Stromal cell of bone marrow (primary cell): ENCODE results near the gene ROCK2.

Experiments
- DNase-seq: peaks from one replicate; pipeline ENCODE4 v3.0.0-alpha.2; 2012; ENCODE audit warnings: low read depth

ROCK2 gene

GRCh38 chr2:11367170-11367730 is 22.8 kb upstream of the ROCK2 start:
- no peak for DNase-seq

- DNase-seq: no peak
These were observed 21.9 kb upstream of the ROCK2 start for GRCh38 chr2:11366326-11366741.

- DNase-seq: no peak
These were observed 20.9 kb upstream of the ROCK2 start for GRCh38 chr2:11365096-11365879.

GRCh38 chr2:11364565-11364887 is 20.1 kb upstream of the ROCK2 start:
- DNase-seq: no peak

GRCh38 chr2:11363868-11364564 is 19.6 kb upstream of the ROCK2 start:
- no peak for DNase-seq

GRCh38 chr2:11359865-11360264 is 15.4 kb upstream of the ROCK2 start:
- DNase-seq: no peak

GRCh38 chr2:11357428-11357972 is 13.1 kb upstream of the ROCK2 start:
- no peak for DNase-seq

GRCh38 chr2:11356764-11357163 is 12.3 kb upstream of the ROCK2 start:
- no peak for DNase-seq

GRCh38 chr2:11355194-11356053 is 11.0 kb upstream of the ROCK2 start:
- DNase-seq: no peak

- DNase-seq: no peak
These were observed 10.1 kb upstream of the ROCK2 start for GRCh38 chr2:11354363-11355154.

GRCh38 chr2:11352781-11353537 is 8.5 kb upstream of the ROCK2 start:
- no peak for DNase-seq

GRCh38 chr2:11348209-11348749 is 3.8 kb upstream of the ROCK2 start:
- DNase-seq: no peak

- no peak for DNase-seq
These were observed 3.0 kb upstream of the ROCK2 start for GRCh38 chr2:11347403-11347959.

- DNase-seq: no peak
These were observed 1.6 kb upstream of the ROCK2 start for GRCh38 chr2:11346023-11346482.

- peak; percentile 79 for DNase-seq
These were observed 681 bp upstream of the ROCK2 start for GRCh38 chr2:11344956-11345677.

GRCh38 chr2:11343650-11344341 is 640 bp downstream of the ROCK2 start:
- no peak for DNase-seq

GRCh38 chr2:11343368-11343649 is 1.1 kb downstream of the ROCK2 start:
- no peak for DNase-seq

GRCh38 chr2:11342551-11343367 is 1.7 kb downstream of the ROCK2 start:
- peak; percentile 73 for DNase-seq
